D341Med (cell line): Measurements from ENCODE around the gene ADGRV1.
"Not testable (repeated sequence)": the region's sequence is repeated elsewhere in the genome, so short reads cannot be mapped to it uniquely, and the experiment has no call there.

Experiments
- DNase-seq: peaks from one replicate; pipeline ENCODE4 v3.0.0; 2012; ENCODE audit warnings: low spot score

Gene ADGRV1

GRCh38 chr5:91006713-91007112 lies 448.1 kb downstream of the ADGRV1 start:
- DNase-seq: no peak

GRCh38 chr5:91007251-91007650 lies 448.7 kb downstream of the ADGRV1 start:
- DNase-seq: no peak

- no peak for DNase-seq
These were observed 449.3 kb downstream of the ADGRV1 start for GRCh38 chr5:91007780-91008402.

GRCh38 chr5:91010090-91010489 lies 451.5 kb downstream of the ADGRV1 start:
- no peak for DNase-seq

GRCh38 chr5:91011029-91011428 lies 452.4 kb downstream of the ADGRV1 start:
- DNase-seq: no peak

GRCh38 chr5:91012867-91013266 lies 454.3 kb downstream of the ADGRV1 start:
- DNase-seq: not testable (repeated sequence)

GRCh38 chr5:91016322-91016721 lies 457.7 kb downstream of the ADGRV1 start:
- no peak for DNase-seq

- DNase-seq: no peak
These were observed 458.5 kb downstream of the ADGRV1 start for GRCh38 chr5:91016954-91017700.

GRCh38 chr5:91018200-91018599 lies 459.6 kb downstream of the ADGRV1 start:
- DNase-seq: no peak

- DNase-seq: no peak
These were observed 460.2 kb downstream of the ADGRV1 start for GRCh38 chr5:91018712-91019371.

GRCh38 chr5:91020065-91020800 lies 461.6 kb downstream of the ADGRV1 start:
- DNase-seq: no peak

- no peak for DNase-seq
These were observed 463.9 kb downstream of the ADGRV1 start for GRCh38 chr5:91022518-91022917.

- DNase-seq: no peak
These were observed 465.6 kb downstream of the ADGRV1 start for GRCh38 chr5:91024206-91024605.

GRCh38 chr5:91024727-91025126 lies 466.1 kb downstream of the ADGRV1 start:
- no peak for DNase-seq

- no peak for DNase-seq
These were observed 466.9 kb downstream of the ADGRV1 start for GRCh38 chr5:91025449-91025848.

- no peak for DNase-seq
These were observed 467.4 kb downstream of the ADGRV1 start for GRCh38 chr5:91025956-91026355.

- no peak for DNase-seq
These were observed 467.9 kb downstream of the ADGRV1 start for GRCh38 chr5:91026466-91026865.

GRCh38 chr5:91027405-91028139 lies 469.0 kb downstream of the ADGRV1 start:
- DNase-seq: no peak

GRCh38 chr5:91028499-91028956 lies 469.9 kb downstream of the ADGRV1 start:
- DNase-seq: no peak

GRCh38 chr5:91030521-91031401 lies 472.2 kb downstream of the ADGRV1 start:
- no peak for DNase-seq

GRCh38 chr5:91031402-91031752 lies 472.8 kb downstream of the ADGRV1 start:
- DNase-seq: no peak
